ENCODE measurements around the gene IRF2. TPM values are rescaled to one million over a fixed set of nuclear protein-coding genes. Genes with fewer than 3 reads are reported as not detected.

IRF2 gene
- total RNA-seq, 6 experiments from 2014 or later: 13.4 to 24.0 (median 19.7) TPM

DNA sequence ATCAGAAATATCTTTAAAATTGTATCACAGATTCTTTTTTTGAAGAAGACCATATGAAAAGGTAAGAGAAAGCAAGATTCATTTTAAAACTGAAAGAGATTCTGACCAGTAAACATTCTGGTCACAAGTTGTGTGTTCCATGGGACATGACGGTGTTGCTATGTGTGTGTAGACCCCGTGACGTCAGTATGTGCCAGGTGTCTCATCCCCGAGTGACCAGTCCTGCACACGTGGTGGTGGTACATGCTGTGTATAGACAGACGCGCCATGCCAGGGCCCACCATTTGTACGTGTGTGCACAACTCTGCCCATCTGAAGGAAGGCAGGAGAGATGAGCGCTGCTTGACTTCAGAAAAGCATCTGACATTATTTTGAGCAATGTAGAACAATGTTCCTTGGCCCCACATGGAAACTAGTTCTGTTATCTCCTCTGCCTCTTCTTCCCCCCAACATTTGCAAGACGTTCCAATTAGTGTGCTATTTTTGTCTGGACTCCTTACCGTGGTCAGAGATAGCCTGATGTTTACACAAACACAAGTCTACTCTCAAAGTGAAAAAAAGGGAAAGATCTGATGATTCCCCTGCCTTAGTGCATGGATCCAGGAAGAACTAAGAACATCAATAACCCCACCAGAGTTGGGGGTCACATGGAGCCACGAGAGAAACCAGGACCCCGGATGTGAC is 51.2 kb downstream of the IRF2 start:
- Mint-ChIP-seq H3K36me3 (ENCODE audit: low read depth) (peaks cover 36% of the 10 kb centered on the region), H3K9me3 (peaks cover 4% of the 10 kb centered on the region; the same call in 1 of the 2 replicates), H3K27ac (no peak overlapping the region), H3K4me1 (ENCODE audit: low read depth) (peaks cover 20% of the 10 kb centered on the region), H3K4me3 (no peak overlapping the region), H3K27me3 (ENCODE audit: insufficient read depth) (no peaks in the 10 kb centered on the region; the same call in 1 of the 2 replicates)
- TF ChIP-seq, protein P1, sequence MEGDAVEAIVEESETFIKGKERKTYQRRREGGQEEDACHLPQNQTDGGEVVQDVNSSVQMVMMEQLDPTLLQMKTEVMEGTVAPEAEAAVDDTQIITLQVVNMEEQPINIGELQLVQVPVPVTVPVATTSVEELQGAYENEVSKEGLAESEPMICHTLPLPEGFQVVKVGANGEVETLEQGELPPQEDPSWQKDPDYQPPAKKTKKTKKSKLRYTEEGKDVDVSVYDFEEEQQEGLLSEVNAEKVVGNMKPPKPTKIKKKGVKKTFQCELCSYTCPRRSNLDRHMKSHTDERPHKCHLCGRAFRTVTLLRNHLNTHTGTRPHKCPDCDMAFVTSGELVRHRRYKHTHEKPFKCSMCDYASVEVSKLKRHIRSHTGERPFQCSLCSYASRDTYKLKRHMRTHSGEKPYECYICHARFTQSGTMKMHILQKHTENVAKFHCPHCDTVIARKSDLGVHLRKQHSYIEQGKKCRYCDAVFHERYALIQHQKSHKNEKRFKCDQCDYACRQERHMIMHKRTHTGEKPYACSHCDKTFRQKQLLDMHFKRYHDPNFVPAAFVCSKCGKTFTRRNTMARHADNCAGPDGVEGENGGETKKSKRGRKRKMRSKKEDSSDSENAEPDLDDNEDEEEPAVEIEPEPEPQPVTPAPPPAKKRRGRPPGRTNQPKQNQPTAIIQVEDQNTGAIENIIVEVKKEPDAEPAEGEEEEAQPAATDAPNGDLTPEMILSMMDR (IDR thresholded peaks at IDR 0.05): no peak
- DNase-seq: no peak

DNA sequence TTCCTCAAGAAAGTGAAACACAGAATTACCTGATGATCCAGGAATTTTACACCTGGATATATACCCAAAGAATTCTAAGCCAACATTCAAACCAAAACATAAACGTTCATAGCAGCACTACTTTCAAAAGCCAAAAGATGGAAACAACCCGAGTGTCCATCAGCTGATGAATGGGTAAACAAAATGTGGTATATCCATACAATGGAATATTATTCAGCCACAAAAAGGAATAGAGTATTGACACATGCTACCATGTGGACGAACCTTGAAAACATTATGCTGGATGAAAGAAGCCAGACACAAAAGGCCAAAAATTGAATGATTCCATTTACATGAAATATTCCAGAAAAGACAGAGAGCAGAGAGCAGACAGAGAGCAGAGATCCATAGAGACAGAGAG is 52.0 kb downstream of the IRF2 start:
- peaks cover 4% of the 10 kb centered on the region; the same call in 1 of the 2 replicates for H3K9me3 Mint-ChIP-seq
- H3K4me1 Mint-ChIP-seq (ENCODE audit: low read depth): peaks cover 27% of the 10 kb centered on the region
- H3K27ac Mint-ChIP-seq: no peak overlapping the region
- no peak for DNase-seq
- H3K4me3 Mint-ChIP-seq: no peak overlapping the region
- H3K36me3 Mint-ChIP-seq (ENCODE audit: low read depth): peaks cover 38% of the 10 kb centered on the region
- no peaks in the 10 kb centered on the region; the same call in 1 of the 2 replicates for H3K27me3 Mint-ChIP-seq (ENCODE audit: insufficient read depth)
- TF ChIP-seq, protein P1 (IDR thresholded peaks at IDR 0.05): no peak

DNA sequence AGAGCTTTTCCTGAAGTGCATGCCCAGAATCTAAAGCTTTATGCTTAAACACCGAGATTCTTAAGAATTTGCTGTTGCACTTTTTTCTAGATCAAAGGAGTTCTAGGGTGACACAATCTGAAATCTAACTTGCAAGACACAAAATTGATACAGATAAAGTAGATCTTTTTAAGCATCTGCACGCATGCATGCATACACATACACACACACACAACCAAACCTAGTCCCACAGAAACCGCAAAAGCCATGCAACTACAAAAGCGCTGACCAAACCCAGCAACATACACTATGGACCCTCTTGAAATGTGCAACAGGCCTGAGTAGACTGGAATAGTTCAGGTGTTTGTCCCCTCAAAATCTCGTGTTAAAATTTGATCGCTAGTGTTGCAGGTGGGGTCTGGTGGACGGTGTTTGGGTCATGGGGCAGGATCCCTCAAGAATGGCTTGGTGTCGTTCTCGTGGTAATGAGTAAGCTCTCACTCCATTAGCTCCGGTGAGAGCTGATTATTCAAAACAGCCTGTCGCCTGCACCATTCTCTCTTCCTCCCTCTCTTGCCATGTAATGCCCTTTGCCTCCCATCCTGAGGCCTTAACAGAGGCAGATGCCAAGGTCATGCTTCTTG is 52.7 kb downstream of the IRF2 start:
- H3K27me3 Mint-ChIP-seq (ENCODE audit: insufficient read depth): no peaks in the 10 kb centered on the region; the same call in 1 of the 2 replicates
- no peak overlapping the region for H3K27ac Mint-ChIP-seq
- H3K9me3 Mint-ChIP-seq: peaks cover 4% of the 10 kb centered on the region; the same call in 1 of the 2 replicates
- TF ChIP-seq, protein P1 (IDR thresholded peaks at IDR 0.05): no peak
- H3K4me1 Mint-ChIP-seq (ENCODE audit: low read depth): peaks cover 31% of the 10 kb centered on the region
- no peak overlapping the region for H3K4me3 Mint-ChIP-seq
- no peak for DNase-seq
- H3K36me3 Mint-ChIP-seq (ENCODE audit: low read depth): peaks cover 33% of the 10 kb centered on the region

DNA sequence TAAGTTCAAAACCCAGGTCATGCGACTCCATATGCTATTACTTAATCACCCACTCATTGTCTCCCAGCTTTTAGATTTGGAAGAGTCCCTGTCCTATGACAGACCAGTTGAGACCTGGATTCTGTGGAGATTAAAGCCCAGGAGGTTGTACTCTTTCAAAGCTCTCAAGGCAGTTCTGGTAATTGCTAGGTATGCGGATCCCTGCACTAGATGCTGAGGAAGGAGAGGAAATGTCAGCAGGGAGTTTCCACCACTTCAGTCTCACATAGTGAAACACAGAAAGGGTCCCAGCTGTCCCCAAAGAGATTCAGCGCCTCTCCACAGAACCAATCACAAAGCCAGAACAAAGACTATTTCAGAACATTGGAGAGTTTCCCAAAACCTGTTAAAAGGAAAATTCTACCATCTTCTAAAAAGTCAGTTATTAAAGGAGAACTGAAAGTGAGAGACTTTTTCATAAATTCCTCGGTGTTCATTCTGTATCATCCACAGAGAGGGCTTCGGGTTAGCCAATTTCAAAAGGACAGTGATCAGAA is 53.4 kb downstream of the IRF2 start:
- no peak overlapping the region for H3K27ac Mint-ChIP-seq
- TF ChIP-seq, protein P1 (IDR thresholded peaks at IDR 0.05): no peak

DNA sequence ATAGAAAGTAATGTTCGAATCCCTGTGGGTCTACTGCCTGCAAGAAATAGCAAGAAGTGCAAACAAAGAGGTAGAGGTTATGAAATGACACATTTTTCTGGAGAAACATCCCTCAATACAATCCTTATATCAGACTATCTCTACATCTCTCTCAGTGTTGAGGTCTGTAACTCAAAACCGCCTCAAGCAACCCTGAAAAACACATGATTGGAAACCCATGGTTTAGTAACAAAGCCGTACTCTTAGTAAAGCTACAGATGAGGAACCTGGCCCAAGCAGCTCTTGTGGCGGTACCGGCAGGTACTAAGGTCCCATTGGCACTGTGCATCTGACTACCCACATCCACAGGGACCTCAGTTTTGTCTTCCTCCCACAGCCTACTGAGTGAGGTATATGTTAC is 53.9 kb downstream of the IRF2 start:
- Mint-ChIP-seq H3K27ac (no peak overlapping the region), H3K4me3 (no peak overlapping the region), H3K9me3 (peaks cover 4% of the 10 kb centered on the region; the same call in 1 of the 2 replicates), H3K4me1 (ENCODE audit: low read depth) (peaks cover 31% of the 10 kb centered on the region), H3K27me3 (ENCODE audit: insufficient read depth) (no peaks in the 10 kb centered on the region; the same call in 1 of the 2 replicates), H3K36me3 (ENCODE audit: low read depth) (peaks cover 29% of the 10 kb centered on the region)
- TF ChIP-seq, protein P1 (IDR thresholded peaks at IDR 0.05): no peak
- no peak for DNase-seq

More for the DNA sequence above, 53.4 kb downstream of the IRF2 start:
- H3K27me3 Mint-ChIP-seq (ENCODE audit: insufficient read depth): no peaks in the 10 kb centered on the region; the same call in 1 of the 2 replicates
- peaks cover 31% of the 10 kb centered on the region for H3K4me1 Mint-ChIP-seq (ENCODE audit: low read depth)
- no peak overlapping the region for H3K4me3 Mint-ChIP-seq
- no peak for DNase-seq
- peaks cover 28% of the 10 kb centered on the region for H3K36me3 Mint-ChIP-seq (ENCODE audit: low read depth)
- peaks cover 4% of the 10 kb centered on the region; the same call in 1 of the 2 replicates for H3K9me3 Mint-ChIP-seq

Measured in HFFc6 (cell line).